ENCODE data around the gene CCDC15.
"Not testable (repeated sequence)": the region's sequence is repeated elsewhere in the genome, so short reads cannot be mapped to it uniquely, and the experiment has no call there.

Gene CCDC15

GRCh38 chr11:124942466-124943253 lies 11.3 kb upstream of the CCDC15 start:
- DNase-seq (ENCODE audit: low read depth): no peak

GRCh38 chr11:124943254-124943616 lies 10.8 kb upstream of the CCDC15 start:
- no peak for DNase-seq (ENCODE audit: low read depth)

DNA sequence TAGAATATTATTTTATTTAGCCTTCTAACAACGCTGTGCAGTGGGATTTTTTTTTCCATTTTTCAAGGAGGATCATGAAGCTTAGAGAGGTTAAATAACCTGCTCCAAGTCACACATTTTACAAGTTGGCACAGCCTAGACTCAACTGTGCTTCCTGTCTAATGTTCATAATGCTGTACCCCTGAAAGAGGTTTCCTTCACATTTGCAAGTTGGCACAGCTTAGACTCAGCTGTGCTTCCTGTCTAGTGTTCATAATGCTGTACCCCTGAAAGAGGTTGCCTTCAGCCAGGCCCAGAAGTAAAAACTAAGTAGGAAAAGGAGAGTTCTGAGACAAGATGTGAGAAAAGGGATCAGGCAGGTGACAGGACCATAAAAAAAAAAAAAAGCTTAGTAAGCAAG lies 10.3 kb upstream of the CCDC15 start:
- DNase-seq (ENCODE audit: low read depth): no peak

DNA sequence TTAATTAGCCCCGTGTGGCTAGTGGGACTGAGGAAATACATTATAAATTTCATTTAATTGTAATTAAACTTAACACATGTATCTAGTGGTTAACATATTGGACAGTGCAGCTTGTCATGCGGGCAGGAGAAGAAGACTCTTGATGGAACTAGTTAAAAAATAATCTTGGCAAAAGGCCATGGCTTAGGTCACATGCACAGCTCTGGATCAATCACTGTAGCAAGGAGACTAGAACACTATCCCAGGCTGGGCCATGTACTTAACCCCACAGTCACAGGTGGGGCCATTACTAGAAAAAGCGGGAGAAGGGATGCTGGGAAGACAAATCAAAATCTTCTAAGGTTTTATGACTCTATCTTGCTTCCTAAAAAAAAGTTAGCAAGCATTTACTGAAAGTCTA lies 9.4 kb upstream of the CCDC15 start:
- DNase-seq (ENCODE audit: low read depth): no peak

DNA sequence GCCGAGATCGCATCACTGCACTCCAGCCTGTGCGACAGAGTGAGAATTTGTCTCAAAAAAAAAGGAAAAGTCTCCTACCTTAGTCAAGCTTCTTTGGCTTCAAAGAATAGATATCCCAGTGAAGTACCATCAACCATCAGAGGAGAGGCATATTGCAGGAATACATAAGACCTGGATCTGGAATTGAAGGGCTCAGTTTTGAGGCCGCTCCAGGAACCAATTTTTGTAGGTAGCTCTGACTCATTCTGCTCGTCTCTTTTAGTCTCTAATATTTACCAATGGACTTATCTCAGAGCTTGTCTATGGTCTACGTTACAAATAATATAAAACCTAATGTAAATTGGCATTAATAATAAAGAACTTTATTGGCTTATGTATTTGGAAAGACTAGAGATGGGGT lies 8.2 kb upstream of the CCDC15 start:
- no peak for DNase-seq (ENCODE audit: low read depth)

- no peak for DNase-seq (ENCODE audit: low read depth)
These were observed 7.3 kb upstream of the CCDC15 start for GRCh38 chr11:124946735-124947141.

DNA sequence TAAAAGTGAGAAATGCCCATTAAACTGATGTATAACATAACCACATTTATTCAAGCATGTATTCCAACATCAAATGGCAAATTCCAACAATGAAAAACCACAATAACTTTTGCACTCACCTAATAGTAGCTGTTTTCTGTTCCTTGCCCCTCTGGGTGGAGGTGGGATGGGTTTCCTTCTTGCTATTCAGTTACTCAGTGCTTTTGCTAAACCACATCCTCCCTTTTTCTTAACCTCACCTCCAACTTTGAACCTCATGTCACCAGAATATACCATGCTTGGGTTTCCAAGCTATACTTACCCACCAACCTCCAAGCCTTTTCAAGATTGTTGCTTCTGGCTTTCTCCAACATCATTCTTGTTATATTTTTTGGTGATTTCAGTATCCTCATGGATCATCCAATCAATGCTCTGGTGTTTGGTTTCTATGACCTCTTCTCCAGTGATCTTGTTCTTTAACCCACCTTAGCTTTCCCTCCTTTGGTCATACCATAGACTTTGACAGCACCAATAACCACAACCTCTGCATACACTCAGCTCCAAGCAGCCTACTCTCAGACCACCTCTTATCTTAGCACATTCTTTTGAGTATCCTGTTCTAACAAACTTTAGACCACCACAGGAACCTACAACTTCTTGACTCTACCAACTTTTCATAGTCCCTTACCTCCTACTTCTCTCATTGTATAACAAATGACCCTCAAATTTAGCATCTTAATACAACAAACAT lies 3.2 kb upstream of the CCDC15 start:
- DNase-seq (ENCODE audit: low read depth): no peak

DNA sequence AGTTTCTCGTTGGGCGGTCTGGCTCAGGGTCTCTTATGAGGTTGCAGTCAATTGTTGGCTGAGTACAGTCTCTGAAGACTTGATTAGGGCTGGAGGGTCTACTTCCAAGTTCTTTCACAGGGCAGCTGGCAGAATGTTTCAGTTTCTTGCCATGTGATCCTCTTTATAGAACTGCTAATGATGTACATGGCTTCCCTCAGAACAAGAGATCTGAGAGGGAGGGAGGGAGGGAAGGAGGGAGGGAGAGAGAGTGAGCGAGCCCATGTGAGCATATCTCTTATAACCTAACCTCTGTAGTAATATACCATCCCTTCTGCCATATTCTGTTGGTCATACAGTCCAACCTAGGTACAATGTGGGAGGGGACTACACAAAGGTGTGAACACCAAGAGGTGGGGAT lies 2.7 kb upstream of the CCDC15 start:
- no peak for DNase-seq (ENCODE audit: low read depth)

GRCh38 chr11:124954590-124954955 lies 571 bp downstream of the CCDC15 start:
- DNase-seq (ENCODE audit: low read depth): no peak

GRCh38 chr11:124955035-124955434 lies 1.0 kb downstream of the CCDC15 start:
- no peak for DNase-seq (ENCODE audit: low read depth)

- peak; percentile 37 for DNase-seq (ENCODE audit: low read depth)
These were observed 8.1 kb downstream of the CCDC15 start for GRCh38 chr11:124961972-124962609.

- DNase-seq (ENCODE audit: low read depth): not testable (repeated sequence)
These were observed 14.2 kb downstream of the CCDC15 start for GRCh38 chr11:124968197-124968596.

DNA sequence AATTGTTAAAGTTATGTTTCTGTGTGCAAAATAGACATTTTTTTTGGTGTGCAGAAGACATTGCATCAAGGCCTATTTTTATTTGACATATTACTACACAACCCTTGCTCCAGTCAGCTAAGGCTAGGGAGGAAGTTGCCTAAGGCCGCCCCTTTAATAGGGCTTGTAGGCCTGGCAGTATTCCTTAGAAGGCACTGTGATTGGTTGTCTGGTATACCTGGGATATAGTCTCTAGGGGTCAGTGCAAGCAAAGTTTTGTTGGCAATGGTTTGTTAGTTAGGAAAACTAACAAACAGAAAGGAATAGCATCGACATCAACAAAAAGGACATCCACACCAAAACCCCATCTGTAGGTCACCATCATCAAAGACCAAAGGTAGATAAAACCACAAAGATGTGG lies 16.9 kb downstream of the CCDC15 start:
- no peak for DNase-seq (ENCODE audit: low read depth)

DNA sequence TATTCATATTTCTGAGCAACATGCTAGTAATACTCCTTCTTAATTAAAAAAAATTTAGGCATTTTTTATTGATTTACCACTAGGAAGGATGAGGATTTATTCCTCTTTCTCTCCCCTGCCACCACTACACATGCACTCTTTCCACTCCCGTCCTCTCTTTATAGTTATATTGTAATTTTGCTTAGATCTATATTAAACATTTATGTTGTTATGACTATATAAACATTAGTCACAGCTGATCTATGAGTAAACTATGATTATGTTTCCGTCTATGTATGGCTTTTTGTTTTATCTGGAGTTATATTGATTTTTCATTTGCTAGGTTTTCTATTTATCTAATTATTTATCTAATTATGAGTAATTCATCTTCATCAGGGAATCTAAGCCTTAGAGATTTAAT lies 17.8 kb downstream of the CCDC15 start:
- no peak for DNase-seq (ENCODE audit: low read depth)

DNA sequence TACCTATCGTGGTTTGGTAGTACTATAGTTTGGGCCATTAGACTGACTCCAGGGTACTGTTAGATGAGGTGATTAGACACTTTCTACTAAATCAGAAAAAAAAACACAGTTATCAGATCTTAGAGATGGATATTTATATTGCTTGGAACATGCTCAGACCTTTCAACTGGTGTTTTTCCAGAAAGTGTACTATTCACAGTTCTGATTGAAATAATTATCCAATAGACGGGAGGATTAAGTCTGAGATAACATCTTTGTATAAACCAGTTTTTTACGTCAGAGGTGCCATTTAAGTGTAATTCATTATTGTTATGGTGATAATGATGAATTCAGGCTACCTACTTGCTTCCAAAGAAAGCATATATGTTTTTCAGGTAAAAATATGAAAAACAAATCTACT lies 22.5 kb downstream of the CCDC15 start:
- no peak for DNase-seq (ENCODE audit: low read depth)

DNA sequence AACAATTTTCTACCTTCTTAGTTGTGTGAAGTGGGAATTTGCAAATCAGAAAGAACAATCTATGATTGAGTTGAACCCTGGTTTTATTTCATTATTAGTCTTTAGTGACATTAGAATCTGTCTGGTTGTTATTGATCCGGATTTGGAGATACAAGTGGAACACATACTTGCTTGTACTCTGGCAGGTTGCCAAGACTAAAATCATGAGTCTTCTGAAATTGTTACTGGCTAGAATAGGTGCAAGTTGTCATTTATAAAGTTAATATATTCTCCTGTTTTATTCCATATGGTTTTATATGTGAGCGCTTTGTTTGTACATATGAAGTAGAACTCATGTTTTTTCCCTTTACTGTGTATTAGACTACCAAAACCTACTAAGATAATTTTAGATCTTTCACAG lies 23.0 kb downstream of the CCDC15 start:
- DNase-seq (ENCODE audit: low read depth): no peak

- no peak for DNase-seq (ENCODE audit: low read depth)
These were observed 24.3 kb downstream of the CCDC15 start for GRCh38 chr11:124978316-124978715.

GRCh38 chr11:124982043-124982442 lies 28.0 kb downstream of the CCDC15 start:
- no peak for DNase-seq (ENCODE audit: low read depth)

DNA sequence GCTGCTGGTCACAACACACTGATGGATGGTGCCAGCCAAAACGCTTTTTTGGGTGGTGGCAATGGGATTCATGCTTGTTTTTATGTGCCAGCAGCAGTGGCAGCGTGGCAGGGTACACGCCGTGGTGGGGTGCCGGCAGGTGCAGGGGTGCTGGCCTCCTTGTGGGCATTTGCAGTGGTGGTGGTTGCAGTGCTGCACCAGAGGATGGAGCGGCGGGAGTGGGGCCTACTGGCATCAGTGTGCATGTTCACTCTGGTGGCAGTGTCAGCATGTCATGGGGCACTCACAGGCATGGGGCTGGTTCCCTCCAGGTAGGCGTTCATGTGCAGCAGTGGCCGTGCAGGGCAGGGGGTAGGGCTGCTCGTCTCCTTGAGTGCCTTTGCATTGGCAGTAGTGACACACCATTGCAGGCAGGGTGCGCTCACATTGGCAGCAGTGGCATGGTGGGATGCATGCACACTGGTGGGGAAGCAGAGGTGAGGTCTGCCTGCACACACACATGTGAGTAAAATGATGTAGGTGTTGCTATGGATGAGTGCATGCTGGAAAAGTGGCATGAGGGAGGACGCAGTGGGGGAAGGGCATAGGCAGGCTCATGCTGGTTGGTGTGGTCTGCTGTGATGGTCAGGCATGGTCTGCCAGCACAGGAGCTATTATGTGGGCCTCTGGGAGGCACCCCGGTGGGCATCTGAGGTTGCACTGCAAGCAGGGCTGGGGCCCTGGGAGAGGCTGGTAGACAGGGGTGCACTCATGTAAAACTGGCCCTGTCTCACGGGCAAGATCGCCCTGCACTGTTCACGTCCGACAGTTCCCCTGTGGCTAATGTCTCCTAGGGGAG lies 29.9 kb downstream of the CCDC15 start:
- no peak for DNase-seq (ENCODE audit: low read depth)

DNA sequence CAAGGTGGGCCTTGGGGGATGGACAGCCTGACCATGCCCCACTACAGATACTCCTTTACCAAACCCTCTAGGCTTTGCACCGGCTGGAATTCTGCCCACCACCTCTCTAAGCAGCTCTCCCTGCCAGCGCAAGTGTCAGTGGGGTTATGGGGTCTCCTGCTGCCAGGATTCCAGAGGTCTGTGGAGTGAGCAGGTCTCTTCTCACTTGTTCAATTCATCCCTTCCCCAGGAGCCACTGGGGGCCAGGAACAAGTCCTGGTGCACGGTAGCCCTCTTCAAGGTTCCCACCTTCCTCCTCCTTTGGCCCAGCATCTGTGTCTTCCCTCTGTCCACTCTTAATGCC lies 30.5 kb downstream of the CCDC15 start:
- DNase-seq (ENCODE audit: low read depth): no peak

- DNase-seq (ENCODE audit: low read depth): no peak
These were observed 33.1 kb downstream of the CCDC15 start for GRCh38 chr11:124987096-124987495.

DNA sequence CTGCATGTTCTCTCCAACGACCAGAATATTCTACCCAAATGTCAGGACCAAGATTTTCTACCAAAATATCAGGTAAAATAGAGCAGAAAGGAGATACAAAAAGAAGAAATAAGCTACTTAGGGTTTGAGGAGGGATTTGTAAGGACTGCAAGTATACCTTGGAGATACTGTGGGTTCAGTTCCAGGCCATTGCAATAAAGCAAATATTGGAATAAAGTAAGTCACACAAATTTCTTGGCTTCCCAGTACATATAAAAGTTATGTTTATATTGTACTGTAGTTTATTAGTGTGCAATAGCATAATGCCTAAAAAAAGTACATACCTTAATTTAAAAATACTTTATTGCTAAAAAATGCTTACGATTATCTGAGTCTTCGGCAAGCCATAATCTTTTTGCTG lies 34.1 kb downstream of the CCDC15 start:
- no peak for DNase-seq (ENCODE audit: low read depth)

All from CMK (cell line).